OCI-LY7 (cell line): ENCODE measurements around the gene STN1.

ENCODE experiments used
- EZH2phosphoT487 ChIP-seq: fragments of 200-600 bp; sonication (generic); IDR thresholded peaks from 2 replicates; pipeline ENCODE4 v1.6.1; 2018; ENCODE audit warnings: low read depth, borderline replicate concordance, mild to moderate bottlenecking, mixed run types, antibody characterized with exemption, low read length, moderate library complexity, mixed read lengths
- TF ChIP-seq, protein P1 (sequence below): fragments of 200-600 bp; sonication (generic); conservative IDR thresholded peaks from 2 replicates; pipeline ENCODE4 v1.5.1; 2014; ENCODE audit warnings: mild to moderate bottlenecking, antibody characterized with exemption, low read length, moderate library complexity, mixed read lengths

DNA sequence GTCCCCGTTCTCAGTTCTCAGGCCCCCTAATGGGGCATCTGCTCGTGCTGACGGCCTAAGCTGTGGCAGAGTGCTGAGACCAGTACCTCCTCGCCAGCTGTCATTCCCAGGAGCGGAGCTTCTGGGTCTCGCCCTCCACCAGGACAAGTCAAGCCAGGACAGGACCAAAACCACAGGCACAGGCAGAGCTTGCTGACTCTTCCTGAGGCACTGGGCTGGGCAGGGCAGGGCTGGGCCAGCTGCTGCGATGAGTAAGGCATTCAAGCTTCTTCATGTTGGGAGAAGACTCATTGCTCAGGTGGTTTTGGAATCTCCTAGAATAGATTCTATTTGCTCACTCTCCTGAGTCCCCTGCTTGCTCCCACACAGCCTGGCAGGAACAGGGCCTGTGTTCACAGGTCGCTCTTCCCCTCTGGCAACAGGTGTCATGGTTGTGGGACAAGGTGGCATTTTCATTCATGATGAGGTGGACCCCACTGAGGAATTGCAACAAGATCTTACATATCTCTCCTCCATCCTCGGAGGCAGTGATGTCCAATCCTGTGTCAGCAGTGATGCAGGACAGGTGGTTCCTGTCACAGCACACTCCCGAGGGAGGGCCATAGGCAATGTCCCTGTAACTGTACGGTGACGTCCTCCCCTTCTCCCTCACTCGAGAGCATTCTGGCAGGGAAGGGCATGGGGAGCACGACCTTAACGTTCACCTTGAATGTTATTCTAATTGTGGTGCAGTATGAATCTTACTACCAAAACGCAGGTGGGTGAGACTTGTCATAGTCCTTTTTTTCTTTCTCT is 45.6 kb downstream of the STN1 start:
- TF ChIP-seq, protein P1, sequence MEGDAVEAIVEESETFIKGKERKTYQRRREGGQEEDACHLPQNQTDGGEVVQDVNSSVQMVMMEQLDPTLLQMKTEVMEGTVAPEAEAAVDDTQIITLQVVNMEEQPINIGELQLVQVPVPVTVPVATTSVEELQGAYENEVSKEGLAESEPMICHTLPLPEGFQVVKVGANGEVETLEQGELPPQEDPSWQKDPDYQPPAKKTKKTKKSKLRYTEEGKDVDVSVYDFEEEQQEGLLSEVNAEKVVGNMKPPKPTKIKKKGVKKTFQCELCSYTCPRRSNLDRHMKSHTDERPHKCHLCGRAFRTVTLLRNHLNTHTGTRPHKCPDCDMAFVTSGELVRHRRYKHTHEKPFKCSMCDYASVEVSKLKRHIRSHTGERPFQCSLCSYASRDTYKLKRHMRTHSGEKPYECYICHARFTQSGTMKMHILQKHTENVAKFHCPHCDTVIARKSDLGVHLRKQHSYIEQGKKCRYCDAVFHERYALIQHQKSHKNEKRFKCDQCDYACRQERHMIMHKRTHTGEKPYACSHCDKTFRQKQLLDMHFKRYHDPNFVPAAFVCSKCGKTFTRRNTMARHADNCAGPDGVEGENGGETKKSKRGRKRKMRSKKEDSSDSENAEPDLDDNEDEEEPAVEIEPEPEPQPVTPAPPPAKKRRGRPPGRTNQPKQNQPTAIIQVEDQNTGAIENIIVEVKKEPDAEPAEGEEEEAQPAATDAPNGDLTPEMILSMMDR = no peak
- no peak for TF ChIP-seq EZH2phosphoT487
